Vagina (tissue), 2 donors: ENCODE measurements around the gene BRDT.

Experiments used
- CTCF ChIP-seq, 3 experiments: fragments of 450-650 bp in 2 of 3; fragments of 200-600 bp in 1 of 3; sonication (generic) in 1 of 3; IDR thresholded peaks; one replicate each; pipeline ENCODE4 v1.5.1; 2017 to 2019; ENCODE audit warnings: antibody characterized with exemption in 3 of 3, mild to moderate bottlenecking in 2 of 3, moderate library complexity in 2 of 3
- POLR2A ChIP-seq, 2 donors: fragments of 450-650 bp; IDR thresholded peaks; one replicate each; pipeline ENCODE4 v1.6.1; 2017; ENCODE audit warnings: antibody characterized with exemption in 2 of 2, mild to moderate bottlenecking in 2 of 2, moderate library complexity in 2 of 2

GRCh38 chr1:92004129-92004528 lies 54.9 kb downstream of the BRDT start:
- TF ChIP-seq CTCF (IDR thresholded peaks at IDR 0.05), result no peak
- no peak for TF ChIP-seq POLR2A (IDR thresholded peaks at IDR 0.05)
